ENCODE measurements around the gene ANXA11. TPM values are rescaled to one million over a fixed set of nuclear protein-coding genes. Genes with fewer than 3 reads are reported as not detected.

Gene ANXA11
- total RNA-seq, 1 experiment from 2014 or later: 181 TPM

DNA sequence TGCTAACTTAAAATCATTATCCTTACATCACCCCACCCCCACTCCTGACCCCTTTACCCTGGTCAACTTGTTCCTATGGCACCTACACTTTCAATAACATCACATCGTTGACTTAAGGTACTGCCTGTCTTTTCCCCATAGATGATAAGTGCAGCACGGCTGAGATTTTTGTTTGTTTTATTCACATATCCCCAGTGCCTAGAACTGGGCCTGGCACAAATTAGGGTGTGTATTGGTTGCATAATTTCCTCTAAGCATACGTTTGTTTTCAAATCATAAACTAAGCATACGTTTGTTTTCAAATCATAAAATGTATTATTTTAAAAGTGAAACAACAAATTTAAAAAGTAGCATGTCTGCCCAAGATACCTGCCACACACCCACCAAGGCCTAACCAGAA, 35.3 kb downstream of the ANXA11 start:
- TF ChIP-seq EZH2 (IDR thresholded peaks at IDR 0.05) (no peak), POLR2A (IDR thresholded peaks at IDR 0.05; ENCODE audit: borderline replicate concordance, extremely low read depth, insufficient read depth, insufficient read length) (no peak), CEBPB (IDR thresholded peaks at IDR 0.05; ENCODE audit: low read depth) (no peak), YY1 (IDR thresholded peaks at IDR 0.05; ENCODE audit: extremely low read depth, insufficient replicate concordance, low read depth, low read length) (no peak), CBX3 (IDR thresholded peaks at IDR 0.05; ENCODE audit: low read depth) (no peak), EZH2phosphoT487 (IDR thresholded peaks at IDR 0.05; ENCODE audit: borderline replicate concordance) (no peak), EGR1 (IDR thresholded peaks at IDR 0.05; ENCODE audit: low read depth) (no peak), FOSL1 (IDR thresholded peaks at IDR 0.05; ENCODE audit: low read depth) (no peak), RAD21 (IDR thresholded peaks at IDR 0.05; ENCODE audit: low read depth) (no peak)
- TF ChIP-seq, protein P1, sequence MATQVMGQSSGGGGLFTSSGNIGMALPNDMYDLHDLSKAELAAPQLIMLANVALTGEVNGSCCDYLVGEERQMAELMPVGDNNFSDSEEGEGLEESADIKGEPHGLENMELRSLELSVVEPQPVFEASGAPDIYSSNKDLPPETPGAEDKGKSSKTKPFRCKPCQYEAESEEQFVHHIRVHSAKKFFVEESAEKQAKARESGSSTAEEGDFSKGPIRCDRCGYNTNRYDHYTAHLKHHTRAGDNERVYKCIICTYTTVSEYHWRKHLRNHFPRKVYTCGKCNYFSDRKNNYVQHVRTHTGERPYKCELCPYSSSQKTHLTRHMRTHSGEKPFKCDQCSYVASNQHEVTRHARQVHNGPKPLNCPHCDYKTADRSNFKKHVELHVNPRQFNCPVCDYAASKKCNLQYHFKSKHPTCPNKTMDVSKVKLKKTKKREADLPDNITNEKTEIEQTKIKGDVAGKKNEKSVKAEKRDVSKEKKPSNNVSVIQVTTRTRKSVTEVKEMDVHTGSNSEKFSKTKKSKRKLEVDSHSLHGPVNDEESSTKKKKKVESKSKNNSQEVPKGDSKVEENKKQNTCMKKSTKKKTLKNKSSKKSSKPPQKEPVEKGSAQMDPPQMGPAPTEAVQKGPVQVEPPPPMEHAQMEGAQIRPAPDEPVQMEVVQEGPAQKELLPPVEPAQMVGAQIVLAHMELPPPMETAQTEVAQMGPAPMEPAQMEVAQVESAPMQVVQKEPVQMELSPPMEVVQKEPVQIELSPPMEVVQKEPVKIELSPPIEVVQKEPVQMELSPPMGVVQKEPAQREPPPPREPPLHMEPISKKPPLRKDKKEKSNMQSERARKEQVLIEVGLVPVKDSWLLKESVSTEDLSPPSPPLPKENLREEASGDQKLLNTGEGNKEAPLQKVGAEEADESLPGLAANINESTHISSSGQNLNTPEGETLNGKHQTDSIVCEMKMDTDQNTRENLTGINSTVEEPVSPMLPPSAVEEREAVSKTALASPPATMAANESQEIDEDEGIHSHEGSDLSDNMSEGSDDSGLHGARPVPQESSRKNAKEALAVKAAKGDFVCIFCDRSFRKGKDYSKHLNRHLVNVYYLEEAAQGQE (IDR thresholded peaks at IDR 0.05; ENCODE audit: low read depth): no peak
- BruUV-seq (replicated peaks): no TSS peak
- ATAC-seq: no peak
- H3K79me2 ChIP-seq (ENCODE audit: insufficient read depth, low read length): peaks cover 86% of the 10 kb centered on the region
- ChIA-PET CTCF (no interaction called here), POLR2A (no interaction called here), RAD21 (ENCODE audit: low non-redundant PET in 1 of 2, low total read pairs in 2 of 2, uncharacterized antibody in 2 of 2, unreplicated experiment in 2 of 2) (no interaction called here)
- H3K36me3 ChIP-seq (ENCODE audit: control insufficient read depth in 1 of 2, insufficient read depth in 2 of 2, low read length in 2 of 2): peaks cover 2 to 32% of the 10 kb centered on the region in 2 experiments; a peak in 3 of 4 replicates
- no peak for DNase-seq (ENCODE audit: low read depth, low spot score)
- intact Hi-C loops (cut with micrococcal nuclease): no loop called here
- no peaks in the 10 kb centered on the region for H3K9me2 ChIP-seq (ENCODE audit: insufficient read depth)
- H3K27ac ChIP-seq (ENCODE audit: low read depth, low read length): no peak overlapping the region
- H4K20me1 ChIP-seq (ENCODE audit: insufficient read depth): peaks cover 3% of the 10 kb centered on the region; the same call in 1 of the 2 replicates
- peaks cover 0 to 28% of the 10 kb centered on the region in 2 experiments; a peak in 2 of 4 replicates for H3K4me1 ChIP-seq (ENCODE audit: control insufficient read depth in 1 of 2, insufficient read depth in 2 of 2, low read length in 2 of 2)
- H3K9me3 ChIP-seq (ENCODE audit: control insufficient read depth in 1 of 2, insufficient read depth in 1 of 2, low read depth in 1 of 2, low read length in 2 of 2): no peaks in the 10 kb centered on the region
- no peaks in the 10 kb centered on the region for H3K27me3 ChIP-seq (ENCODE audit: insufficient read depth, low read length)
- no peak overlapping the region for H2AFZ ChIP-seq (ENCODE audit: low read depth, low read length, poor library complexity, severe bottlenecking)
- H3K4me2 ChIP-seq (ENCODE audit: low read length): no peak overlapping the region
- H3K4me3 ChIP-seq (replicated peaks in 1 of 2; ENCODE audit: low read depth in 1 of 2, low read length in 2 of 2): no peak overlapping the region
- H3K9ac ChIP-seq (ENCODE audit: low read length): no peak overlapping the region

All from HCT116 (cell line).